HepG2 (cell line): Measurements from ENCODE around the gene GATAD2B. TPM values are rescaled to one million over a fixed set of nuclear protein-coding genes. Genes with fewer than 3 reads are reported as not detected.

ENCODE experiments used
- AFF4 ChIP-seq: sonication (generic); formaldehyde crosslinking; IDR thresholded peaks from 2 replicates; pipeline ENCODE4 v1.4.0; 2020; ENCODE audit warnings: missing genetic modification reagents
- ATRX ChIP-seq: sonication (generic); formaldehyde crosslinking; IDR thresholded peaks from 2 replicates; pipeline ENCODE4 v1.4.0; 2020; ENCODE audit warnings: missing genetic modification reagents, borderline replicate concordance
- CENPBD1 ChIP-seq: sonication (generic); formaldehyde crosslinking; IDR thresholded peaks from 2 replicates; pipeline ENCODE4 v1.8.0; 2022; ENCODE audit warnings: missing genetic modification reagents, low read depth, mild to moderate bottlenecking, borderline replicate concordance
- FOXA3 ChIP-seq: IDR thresholded peaks from 2 replicates; pipeline ENCODE4 v1.6.1; 2016; ENCODE audit warnings: missing genetic modification reagents, missing compliant biosample characterization
- GPBP1L1 ChIP-seq: sonication (generic); formaldehyde crosslinking; IDR thresholded peaks from 2 replicates; pipeline ENCODE4 v1.5.0; 2020; ENCODE audit warnings: mild to moderate bottlenecking, missing genetic modification reagents
- HES4 ChIP-seq: sonication (generic); formaldehyde crosslinking; IDR thresholded peaks from 2 replicates; pipeline ENCODE4 v1.9.0; 2021; ENCODE audit warnings: mild to moderate bottlenecking, missing genetic modification reagents, borderline replicate concordance
- KDM3A ChIP-seq: IDR thresholded peaks from 2 replicates; pipeline ENCODE4 v1.6.1; 2018; ENCODE audit warnings: low read depth, missing compliant biosample characterization
- KMT2B ChIP-seq: IDR thresholded peaks from 2 replicates; pipeline ENCODE4 v1.6.1; 2016; ENCODE audit warnings: missing genetic modification reagents, missing compliant biosample characterization
- MED13 ChIP-seq: sonication (generic); formaldehyde crosslinking; IDR thresholded peaks from 2 replicates; pipeline ENCODE4 v1.5.0; 2020; ENCODE audit warnings: missing genetic modification reagents
- RAD21 ChIP-seq: fragments of 450-650 bp; formaldehyde crosslinking; IDR thresholded peaks from 2 replicates; pipeline ENCODE4 v1.5.0; 2020; ENCODE audit warnings: mild to moderate bottlenecking
- RORA ChIP-seq: sonication (generic); formaldehyde crosslinking; IDR thresholded peaks from 2 replicates; pipeline ENCODE4 v1.5.0; 2020; ENCODE audit warnings: mild to moderate bottlenecking, missing genetic modification reagents, moderate library complexity
- RXRA ChIP-seq: sonication (generic); formaldehyde crosslinking; IDR thresholded peaks from 2 replicates; pipeline ENCODE4 v1.5.1; 2020; ENCODE audit warnings: missing genetic modification reagents
- SIN3A ChIP-seq: IDR thresholded peaks from 2 replicates; pipeline ENCODE4 v1.6.1; 2011; ENCODE audit warnings: low read depth, mild to moderate bottlenecking, control low read depth, low read length, borderline replicate concordance
- SIX4 ChIP-seq: sonication (generic); formaldehyde crosslinking; IDR thresholded peaks from 2 replicates; pipeline ENCODE4 v1.4.0; 2020; ENCODE audit warnings: missing genetic modification reagents
- ZBTB2 ChIP-seq: sonication (generic); formaldehyde crosslinking; IDR thresholded peaks from 2 replicates; pipeline ENCODE4 v1.8.0; 2022; ENCODE audit warnings: low read depth, missing genetic modification reagents
- ZNF143 ChIP-seq: sonication (generic); formaldehyde crosslinking; IDR thresholded peaks from 2 replicates; pipeline ENCODE4 v1.4.0; 2020; ENCODE audit warnings: missing genetic modification reagents
- ZNF468 ChIP-seq: sonication (generic); formaldehyde crosslinking; IDR thresholded peaks from 2 replicates; pipeline ENCODE4 v1.8.0; 2022; ENCODE audit warnings: mild to moderate bottlenecking, moderate library complexity, missing genetic modification reagents
- ZNF512B ChIP-seq: sonication (generic); formaldehyde crosslinking; IDR thresholded peaks from 2 replicates; pipeline ENCODE4 v1.5.1; 2020; ENCODE audit warnings: missing genetic modification reagents, mild to moderate bottlenecking, borderline replicate concordance
- ZNF775 ChIP-seq: sonication (generic); formaldehyde crosslinking; IDR thresholded peaks from 2 replicates; pipeline ENCODE4 v1.4.0; 2020; ENCODE audit warnings: missing genetic modification reagents, mild to moderate bottlenecking, moderate library complexity, borderline replicate concordance
- ZNF883 ChIP-seq: sonication (generic); formaldehyde crosslinking; IDR thresholded peaks from 2 replicates; pipeline ENCODE4 v1.5.1; 2020; ENCODE audit warnings: mild to moderate bottlenecking, missing genetic modification reagents; ENCODE audit errors: not compliant biosample characterization
- polyA plus RNA-seq, 8 experiments: library from polyadenylated mRNA; depleted of rRNA in 3 of 8; stranded (reverse) in 7 of 8; unstranded in 1 of 8; fragments of >200 nt; fragmentation: Illumina TruSeq in 4 of 8; extraction: Trizol in 4 of 8; gene quantifications; 2 replicates each; pipeline versions ENCODE4 v1.2.1 to v1.2.3, GENCODE V29; 2011 to 2016; ENCODE audit warnings: low read depth in 4 of 8, missing spikeins in 1 of 8, mixed read lengths in 1 of 8; ENCODE audit not compliant: insufficient read depth in 1 of 8
- total RNA-seq, 5 experiments: library from RNA; depleted of rRNA; stranded (reverse); fragments of >200 nt; fragmentation: Illumina TruSeq; extraction: Trizol; gene quantifications; 2 replicates each; pipeline ENCODE4 v1.2.3, GENCODE V29; 2016; ENCODE audit warnings: low read depth in 1 of 5

Gene GATAD2B
- total and polyA plus RNA-seq, 2 of the 13 experiments (the other 11 are each of a cell fraction or from before 2014, with no cell fraction given), result 3.2 to 5.2 TPM

- TF ChIP-seq AFF4 (CRISPR knock-in tag), result no peak
- peak; percentile 78; the same call in 1 of the 2 replicates for TF ChIP-seq SIN3A
- TF ChIP-seq ZNF512B (CRISPR knock-in tag), result no peak
- no peak for TF ChIP-seq MED13 (CRISPR knock-in tag)
- no peak for TF ChIP-seq GPBP1L1 (CRISPR knock-in tag)
- TF ChIP-seq KDM3A, result no peak
- no peak for TF ChIP-seq CENPBD1
- no peak for TF ChIP-seq ZNF883
- TF ChIP-seq SIX4 (CRISPR knock-in tag), result no peak; the same call in 1 of the 2 replicates
- no peak for TF ChIP-seq ZNF775 (CRISPR knock-in tag)
- TF ChIP-seq ATRX (CRISPR knock-in tag), result no peak
- no peak for TF ChIP-seq HES4 (CRISPR knock-in tag)
- TF ChIP-seq ZNF143 (CRISPR knock-in tag), result no peak
- no peak for TF ChIP-seq ZBTB2 (CRISPR knock-in tag)
- peak; percentile 44; the same call in 1 of the 2 replicates for TF ChIP-seq RXRA (CRISPR knock-in tag)
- no peak for TF ChIP-seq ZNF468 (CRISPR knock-in tag)
- 0 out of 2 replicates have a peak, but pooled peaks have one; percentile 52 for TF ChIP-seq KMT2B (CRISPR knock-in tag)
- TF ChIP-seq RAD21 (CRISPR knock-in tag), result no peak; the same call in 1 of the 2 replicates
- TF ChIP-seq RORA (CRISPR knock-in tag), result no peak
- TF ChIP-seq FOXA3, result peak; percentile 98
These were observed 31.1 kb upstream of the GATAD2B start (continued) for GRCh38 chr1:153953859-153954365.
